Stromal cell of bone marrow (primary cell): ENCODE data around the gene FAM234A.
"Not testable (repeated sequence)": the region's sequence is repeated elsewhere in the genome, so short reads cannot be mapped to it uniquely, and the experiment has no call there.

ENCODE experiments used
- DNase-seq: peaks from one replicate; pipeline ENCODE4 v3.0.0-alpha.2; 2012; ENCODE audit warnings: low read depth

The FAM234A gene, protein sequence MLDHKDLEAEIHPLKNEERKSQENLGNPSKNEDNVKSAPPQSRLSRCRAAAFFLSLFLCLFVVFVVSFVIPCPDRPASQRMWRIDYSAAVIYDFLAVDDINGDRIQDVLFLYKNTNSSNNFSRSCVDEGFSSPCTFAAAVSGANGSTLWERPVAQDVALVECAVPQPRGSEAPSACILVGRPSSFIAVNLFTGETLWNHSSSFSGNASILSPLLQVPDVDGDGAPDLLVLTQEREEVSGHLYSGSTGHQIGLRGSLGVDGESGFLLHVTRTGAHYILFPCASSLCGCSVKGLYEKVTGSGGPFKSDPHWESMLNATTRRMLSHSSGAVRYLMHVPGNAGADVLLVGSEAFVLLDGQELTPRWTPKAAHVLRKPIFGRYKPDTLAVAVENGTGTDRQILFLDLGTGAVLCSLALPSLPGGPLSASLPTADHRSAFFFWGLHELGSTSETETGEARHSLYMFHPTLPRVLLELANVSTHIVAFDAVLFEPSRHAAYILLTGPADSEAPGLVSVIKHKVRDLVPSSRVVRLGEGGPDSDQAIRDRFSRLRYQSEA

GRCh38 chr16:234468-235305, at the start of gene FAM234A:
TSS of gene FAM234A (plus strand) at chr16:234821. CDS start at chr16:254414, 19,593 bp downstream.
- peak; percentile 79 for DNase-seq

GRCh38 chr16:185213-185612, 49.4 kb upstream of the FAM234A start:
- no peak for DNase-seq

- no peak for DNase-seq
These were observed 48.9 kb upstream of the FAM234A start for GRCh38 chr16:185691-186090.

GRCh38 chr16:187330-187729, 47.3 kb upstream of the FAM234A start:
- DNase-seq: no peak

- DNase-seq: no peak
These were observed 45.9 kb upstream of the FAM234A start for GRCh38 chr16:188674-189073.

DNA sequence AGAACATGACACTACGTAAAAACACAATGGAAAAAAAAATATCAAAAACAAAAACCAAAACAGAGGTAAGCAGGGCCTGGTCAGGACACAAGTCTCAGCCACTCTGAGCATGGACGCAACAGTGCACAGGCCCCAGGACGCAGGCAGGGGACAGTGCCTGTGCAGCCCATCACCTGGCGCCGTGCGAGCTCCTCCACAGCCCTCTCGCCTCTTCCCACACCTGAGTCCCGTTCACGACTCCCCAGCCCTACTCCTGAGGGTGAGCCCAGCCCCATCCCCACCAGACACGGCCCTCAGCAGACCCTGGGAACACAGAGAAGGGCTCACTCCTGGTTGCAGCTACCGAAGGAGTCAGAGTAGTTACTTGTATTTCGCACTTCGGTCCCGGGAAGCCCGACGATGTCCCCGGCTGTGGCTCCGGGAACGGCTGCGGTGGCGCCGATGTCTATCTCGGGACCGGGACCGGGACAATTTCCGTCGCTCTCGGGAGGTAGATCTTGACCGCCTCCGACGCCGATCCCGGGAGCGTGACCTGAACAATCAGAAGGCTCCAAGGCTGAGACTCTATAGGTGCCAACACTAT, 44.9 kb upstream of the FAM234A start:
- no peak for DNase-seq

GRCh38 chr16:191831-192230, 42.8 kb upstream of the FAM234A start:
- DNase-seq: no peak

DNA sequence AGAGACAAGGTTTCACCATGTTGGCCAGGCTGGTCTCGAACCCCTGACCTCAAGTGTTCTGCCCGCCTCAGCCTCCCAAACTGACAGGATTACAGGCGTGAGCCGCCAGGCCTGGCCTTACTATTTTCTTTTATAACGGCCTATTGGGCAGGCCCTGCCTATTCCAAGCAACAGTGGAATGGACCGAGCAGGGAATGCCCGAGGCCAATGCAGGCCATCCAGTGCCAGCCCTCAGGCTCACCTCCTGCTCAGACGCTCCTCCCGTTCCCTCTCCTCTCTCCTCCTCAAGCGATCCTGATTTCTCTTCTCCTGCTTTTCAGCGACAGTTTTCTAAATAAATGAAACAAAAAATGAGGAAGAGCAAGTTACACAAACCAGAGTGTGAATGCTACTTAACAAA, 41.9 kb upstream of the FAM234A start:
- no peak for DNase-seq

GRCh38 chr16:193441-193840, 41.2 kb upstream of the FAM234A start:
- no peak for DNase-seq

DNA sequence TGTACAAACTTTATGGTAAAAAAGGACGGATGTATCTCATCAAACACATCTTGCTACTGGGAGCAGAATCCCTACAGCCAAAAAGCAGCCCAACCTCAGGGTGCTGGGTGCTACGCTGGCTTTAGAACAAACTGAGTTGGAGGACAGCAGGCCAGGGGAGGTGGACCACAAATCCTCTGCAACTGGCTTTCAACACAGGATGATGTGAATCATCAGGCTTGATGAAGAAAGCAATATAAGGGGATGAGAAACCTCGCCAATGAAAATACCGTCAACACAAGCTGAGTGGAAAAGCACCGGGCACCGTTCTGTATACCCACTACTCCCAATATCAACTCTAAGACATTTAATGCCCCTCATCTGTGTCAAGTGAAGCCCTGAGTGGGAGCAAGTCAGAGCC, 40.1 kb upstream of the FAM234A start:
- DNase-seq: no peak

DNA sequence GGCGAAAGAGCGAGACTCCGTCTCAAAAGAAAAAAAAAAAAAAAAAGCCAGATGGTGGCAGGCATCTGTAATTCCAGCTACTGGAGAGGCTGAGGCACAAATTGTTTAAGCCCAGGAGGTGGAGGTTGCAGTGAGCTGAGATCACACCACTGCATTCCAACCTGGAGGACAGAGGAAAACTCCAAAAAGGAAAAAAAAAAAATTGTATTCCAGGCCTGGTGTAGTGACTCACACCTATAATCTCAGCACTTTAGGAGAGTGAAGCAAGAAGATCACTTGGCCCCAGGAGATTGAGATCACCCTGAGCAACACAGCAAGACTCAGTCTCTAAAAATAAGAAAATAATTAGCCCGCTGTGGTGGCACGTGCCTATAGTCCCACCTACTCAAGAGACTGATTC, 34.2 kb upstream of the FAM234A start:
- peak; percentile 38 for DNase-seq

GRCh38 chr16:203246-203645, 31.4 kb upstream of the FAM234A start:
- no peak for DNase-seq

- DNase-seq: not testable (repeated sequence)
These were observed 30.6 kb upstream of the FAM234A start for GRCh38 chr16:204046-204445.

- not testable (repeated sequence) for DNase-seq
These were observed 25.3 kb upstream of the FAM234A start for GRCh38 chr16:209359-209758.

DNA sequence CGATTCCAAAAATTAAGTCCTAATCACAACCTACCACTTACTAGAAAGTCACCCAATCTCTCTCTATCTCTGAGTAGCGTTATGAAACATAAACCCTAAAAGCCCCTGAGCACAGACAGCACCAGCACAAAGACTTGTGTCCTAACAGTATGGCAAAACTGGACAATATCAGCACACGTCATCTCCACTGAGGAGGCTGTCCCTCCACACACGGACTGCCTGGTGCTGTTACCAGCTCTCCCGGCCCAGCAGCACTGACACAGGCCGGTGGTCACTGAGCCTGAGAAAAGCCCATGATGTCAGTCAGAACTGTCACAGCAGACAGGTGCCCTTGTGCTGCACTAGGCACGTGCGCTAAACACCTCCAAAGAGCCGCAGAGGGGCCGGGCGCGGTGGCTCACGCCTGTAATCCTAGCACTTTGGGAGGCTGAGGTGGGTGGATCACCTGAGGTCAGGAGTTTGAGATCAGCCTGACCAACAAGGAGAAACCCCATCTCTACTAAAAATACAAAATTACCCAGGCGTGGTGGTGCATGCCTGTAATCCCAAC, 22.9 kb upstream of the FAM234A start:
- DNase-seq: not testable (repeated sequence)

GRCh38 chr16:212999-213398, 21.6 kb upstream of the FAM234A start:
- DNase-seq: no peak

GRCh38 chr16:220021-220420, 14.6 kb upstream of the FAM234A start:
- no peak for DNase-seq

DNA sequence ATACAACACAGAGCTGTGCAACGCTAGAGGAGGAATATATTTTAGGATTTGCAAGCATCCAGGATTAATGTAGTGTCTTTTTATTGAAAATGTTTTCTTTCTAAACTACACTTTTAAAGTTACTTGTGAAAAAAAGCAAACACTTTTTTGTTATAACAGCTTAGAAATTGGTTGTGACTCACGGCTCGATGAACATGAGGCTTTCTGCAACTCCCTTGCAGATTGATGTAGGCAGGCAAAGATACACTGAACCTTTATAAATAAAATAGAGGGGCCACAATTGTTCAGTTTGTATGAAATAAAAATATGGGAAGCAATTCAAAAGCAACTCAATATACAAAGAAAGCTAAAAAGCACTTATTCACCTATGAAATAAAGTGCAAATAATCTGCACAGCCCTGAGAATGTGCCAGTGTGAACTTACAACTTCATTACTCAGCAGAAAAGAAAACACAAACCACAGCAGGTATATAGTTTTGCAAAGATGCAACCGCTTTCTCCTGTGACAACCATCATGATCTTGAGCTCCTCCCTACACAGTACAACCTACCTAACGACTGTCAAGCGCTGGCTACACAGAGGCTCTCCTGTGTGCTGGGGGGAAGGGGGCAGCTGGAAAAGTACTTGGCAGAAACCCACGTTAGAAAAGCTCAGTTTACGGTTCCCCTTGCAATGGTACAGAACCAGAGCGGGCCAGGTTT, 6.3 kb upstream of the FAM234A start:
- no peak for DNase-seq

- DNase-seq: peak; percentile 74
These were observed 5.5 kb upstream of the FAM234A start, which contains the start of gene LUC7L for GRCh38 chr16:228852-229730. TSS of gene LUC7L (minus strand) at chr16:229449. CDS start at chr16:229339, 110 bp downstream.

GRCh38 chr16:229731-230281, 4.8 kb upstream of the FAM234A start:
- DNase-seq: no peak
